Bone marrow (tissue), 2 donors: ENCODE results near the gene INHBB.

ENCODE experiments used
- DNase-seq, 2 donors: peaks; one replicate each; lab custom pipeline; 2025; lab: John Stamatoyannopoulos, UW

INHBB gene

DNA sequence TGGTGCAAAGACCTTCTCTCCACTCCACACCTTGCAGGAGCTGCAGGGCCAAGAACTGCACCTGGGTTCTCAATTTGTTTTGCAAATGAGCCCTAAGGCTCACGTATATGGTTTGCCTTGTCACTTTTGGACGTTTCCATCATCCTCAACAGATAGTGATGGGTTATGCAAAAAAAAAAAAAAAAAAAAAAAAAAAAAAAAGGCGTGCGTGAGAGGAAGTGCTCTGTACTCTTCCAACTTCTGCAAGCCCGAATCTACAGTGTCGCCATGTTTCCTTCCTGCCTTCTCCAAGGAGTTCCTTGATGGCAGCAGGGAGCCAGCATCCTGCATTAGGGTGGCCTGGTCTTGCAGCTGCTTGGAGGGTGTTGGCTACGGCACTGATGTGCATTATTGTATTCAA, 4.0 kb upstream of the INHBB start:
- no peak for DNase-seq

DNA sequence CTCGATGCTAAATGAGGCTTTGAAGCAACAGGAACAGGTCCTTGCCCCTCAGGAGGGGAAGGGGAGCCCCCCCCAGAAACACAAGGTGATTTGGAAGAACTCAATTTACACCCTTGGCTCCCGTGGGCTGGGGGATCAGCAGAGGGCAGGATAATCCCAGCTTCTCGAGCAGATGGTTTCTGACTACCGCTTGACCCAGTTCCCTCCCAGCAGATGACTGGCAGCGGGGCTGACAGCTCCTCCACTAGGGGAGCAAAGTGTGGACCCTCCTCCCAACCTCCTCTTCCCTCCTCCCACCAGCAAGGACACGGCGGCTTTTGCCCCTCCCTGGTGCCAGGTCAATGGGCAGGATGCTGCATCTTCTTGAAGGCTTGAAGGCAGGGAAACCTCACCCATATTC, 3.5 kb upstream of the INHBB start:
- DNase-seq = no peak

DNA sequence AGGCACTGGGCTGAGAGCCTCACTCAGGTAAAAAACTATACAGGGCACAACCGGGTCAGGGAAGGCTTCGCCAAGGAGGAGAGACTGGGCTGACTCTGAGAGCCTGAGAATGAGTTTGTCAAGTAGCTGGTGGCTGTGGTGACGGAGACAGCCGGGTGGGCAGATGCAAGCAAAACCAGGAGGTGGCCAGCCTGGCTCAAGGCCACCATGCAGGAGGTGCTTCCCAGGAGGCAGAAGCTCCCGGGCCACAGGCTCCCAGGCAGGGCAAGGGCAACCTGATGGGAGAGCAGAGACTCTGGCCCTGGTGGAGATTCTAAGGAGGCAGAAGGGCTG, 2.9 kb upstream of the INHBB start:
- DNase-seq = no peak

DNA sequence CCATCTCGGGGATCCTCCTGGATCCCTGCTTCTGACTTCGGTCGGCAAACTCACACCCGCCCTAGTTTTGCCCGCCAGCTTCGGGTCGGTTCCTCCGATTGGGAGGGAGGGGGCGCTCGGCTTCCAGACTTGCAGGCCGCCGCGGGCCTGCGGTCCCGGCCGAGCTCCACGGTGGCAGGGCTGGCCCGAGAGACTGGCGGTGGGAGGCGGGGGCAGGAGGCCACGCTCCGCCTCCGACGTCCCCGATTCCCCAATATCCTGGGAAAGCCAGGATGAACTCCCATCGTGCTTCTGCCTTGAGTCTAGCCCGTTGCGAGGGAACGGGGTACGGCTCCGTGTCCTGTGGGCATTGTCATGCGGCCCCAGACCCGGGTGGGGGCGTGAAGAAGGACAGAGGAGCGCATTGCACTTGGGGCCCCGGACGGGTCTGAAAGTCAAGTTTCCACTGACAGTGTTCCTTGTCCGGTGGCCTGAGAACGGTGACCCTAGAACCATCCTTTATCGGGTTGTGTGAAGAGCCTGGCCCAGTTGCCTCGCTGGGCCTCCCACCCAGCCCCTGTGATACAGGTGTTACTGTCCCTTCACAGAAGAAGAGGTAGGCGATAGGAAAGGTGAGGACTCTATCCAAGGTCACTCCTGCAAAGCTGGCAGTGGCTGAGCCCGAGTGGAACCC, 2.4 kb upstream of the INHBB start:
- peak; percentile 24 to 39 for DNase-seq

DNA sequence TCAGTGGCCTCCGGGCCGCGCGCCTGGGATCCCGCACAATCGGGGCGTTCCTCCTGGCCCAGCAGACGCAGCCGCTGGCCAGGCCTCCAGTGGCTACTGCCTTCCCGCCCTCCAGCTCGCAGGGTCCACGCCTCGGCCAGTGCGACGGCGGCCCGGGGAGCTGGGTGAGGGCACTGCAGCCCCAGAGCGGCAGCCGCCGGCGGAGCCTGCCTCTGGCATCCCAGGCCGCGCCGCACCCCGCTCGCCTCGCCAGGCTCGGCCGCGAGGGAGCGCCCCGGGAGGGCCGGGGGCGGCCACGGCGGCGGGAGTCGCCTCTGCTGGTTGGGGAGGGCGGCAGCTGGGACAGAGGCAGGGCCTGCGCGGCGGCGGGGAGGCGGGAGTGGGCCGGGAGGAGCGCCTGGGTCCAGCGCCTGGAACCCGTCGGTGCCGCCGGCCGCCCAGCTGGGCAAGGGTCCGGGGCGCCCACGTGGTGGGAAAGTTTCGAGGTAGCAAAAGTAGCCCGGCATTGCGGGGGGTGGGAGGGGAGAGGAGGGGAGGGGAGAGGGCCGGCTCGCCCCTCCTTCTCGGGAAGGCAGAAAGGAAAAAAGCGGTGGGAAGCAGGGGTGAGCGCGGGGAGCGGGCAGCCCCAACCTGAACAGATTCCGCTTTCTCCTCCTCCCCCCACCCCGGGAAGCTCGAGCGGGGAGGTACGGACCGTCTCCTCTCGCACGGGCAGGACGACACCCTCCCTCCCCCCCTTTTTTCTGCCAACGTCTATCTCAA, 1.5 kb upstream of the INHBB start:
- no peak for DNase-seq

DNA sequence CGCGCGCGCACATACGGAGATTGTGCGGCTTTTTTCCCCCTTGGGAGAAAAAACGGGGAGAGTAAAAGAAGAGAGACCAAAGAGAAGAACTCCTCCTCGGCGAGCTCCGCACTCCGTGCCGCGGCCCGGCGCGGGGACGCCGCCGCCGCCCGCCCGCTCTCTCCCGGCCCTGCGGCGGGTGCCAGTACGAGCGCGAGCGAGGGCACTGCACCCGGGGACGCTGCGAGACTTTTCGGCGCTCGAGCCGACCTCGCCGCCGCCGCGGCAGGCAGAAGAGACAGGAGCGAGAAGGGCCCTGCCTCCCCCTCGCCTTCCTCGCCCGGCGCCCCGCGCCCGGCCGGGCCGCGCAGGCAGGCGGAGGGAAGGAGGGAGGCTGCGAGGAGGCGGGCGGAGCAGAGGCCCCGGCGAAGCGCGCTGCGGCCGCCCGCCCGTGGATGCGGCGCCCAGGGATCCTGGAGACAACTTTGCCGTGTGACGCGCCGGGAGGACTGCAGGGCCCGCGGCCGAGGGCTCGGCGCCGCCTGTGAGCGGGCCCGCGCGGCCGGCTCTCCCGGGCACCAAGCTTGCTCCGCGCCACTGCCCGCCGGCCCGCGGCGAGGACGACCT, 857 bp upstream of the INHBB start:
- no peak for DNase-seq

DNA sequence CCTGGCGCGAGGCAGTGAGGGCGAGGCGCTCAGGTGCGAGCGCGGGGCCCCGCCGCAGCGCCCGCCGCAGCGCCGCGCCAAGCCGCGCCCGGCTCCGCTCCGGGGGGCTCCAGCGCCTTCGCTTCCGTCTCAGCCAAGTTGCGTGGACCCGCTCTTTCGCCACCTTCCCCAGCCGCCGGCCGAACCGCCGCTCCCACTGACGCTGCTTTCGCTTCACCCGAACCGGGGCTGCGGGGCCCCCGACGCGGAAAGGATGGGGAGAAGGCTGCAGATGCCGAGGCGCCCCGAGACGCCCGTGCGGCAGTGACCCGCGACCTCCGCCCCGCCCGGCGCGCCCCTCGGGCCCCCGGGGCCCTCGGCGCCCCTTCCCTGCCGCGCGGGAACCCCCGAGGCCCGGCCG, 328 bp upstream of the INHBB start:
- DNase-seq = no peak

DNA sequence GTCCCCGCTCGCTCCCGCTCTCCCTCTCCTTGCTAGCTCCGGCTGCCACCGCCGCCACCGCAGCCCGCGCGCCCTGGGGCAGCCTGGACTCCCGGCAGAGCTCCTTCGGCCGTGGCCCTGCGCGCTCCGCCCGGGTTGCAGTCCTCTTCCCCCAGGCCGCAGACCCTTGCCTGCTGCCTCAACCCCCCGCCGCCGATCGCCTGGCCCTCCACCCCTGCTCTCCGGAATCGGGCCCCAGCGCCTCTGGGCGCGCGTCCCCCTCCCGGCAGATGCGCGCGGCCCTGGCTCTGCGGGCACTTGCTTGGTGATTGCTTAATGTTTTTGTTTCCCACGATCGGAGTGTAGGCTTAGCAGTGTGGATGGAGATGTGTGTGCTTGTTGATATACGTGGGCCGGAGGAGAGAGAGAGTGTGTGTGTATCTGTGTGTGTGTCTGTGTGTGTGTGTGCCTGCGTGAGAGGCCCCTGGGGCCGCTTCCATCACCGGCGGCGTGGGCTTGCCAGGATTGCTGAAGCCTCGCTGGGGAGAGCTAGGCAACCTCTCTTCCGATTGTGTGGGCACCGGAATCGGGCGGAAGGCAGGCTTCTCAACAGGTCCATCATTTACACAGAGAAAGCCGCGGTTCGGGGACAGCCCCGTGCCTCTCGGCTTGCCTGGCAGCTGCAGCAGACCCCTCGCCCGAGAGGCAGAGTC, 877 bp downstream of the INHBB start:
- DNase-seq = no peak

DNA sequence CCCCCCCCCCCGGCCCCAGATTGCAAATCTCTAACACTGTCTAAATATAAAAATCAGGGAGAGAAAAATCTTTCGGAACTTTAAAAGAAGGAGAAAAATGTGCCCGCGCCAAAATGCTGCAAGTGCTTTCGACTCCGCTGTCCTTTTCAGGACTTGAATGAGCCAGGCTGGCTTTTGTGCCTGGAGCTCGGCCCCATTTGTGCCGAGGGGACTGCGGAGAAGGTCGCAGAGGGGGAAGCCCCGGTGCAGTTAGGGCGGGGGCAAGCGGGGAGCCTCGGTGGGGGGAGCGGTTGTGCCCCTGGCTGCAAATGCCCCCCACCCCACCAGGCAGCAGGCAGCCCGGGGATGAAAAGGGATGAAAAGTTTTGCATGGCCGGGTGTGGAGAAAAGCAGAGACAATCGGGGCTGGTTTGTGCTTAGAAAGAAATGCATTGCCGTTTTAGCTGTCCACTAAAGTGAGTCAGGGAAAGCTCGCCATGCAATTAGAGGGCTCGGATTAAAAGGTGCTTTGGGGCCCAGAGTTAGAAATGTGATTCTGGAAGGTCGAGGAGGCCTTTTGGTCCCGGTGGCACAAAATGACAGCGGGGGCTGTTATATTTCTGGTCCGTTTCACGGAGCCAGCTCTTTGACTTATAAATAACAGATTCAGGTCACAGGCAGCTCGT, 1.6 kb downstream of the INHBB start:
- no peak for DNase-seq

DNA sequence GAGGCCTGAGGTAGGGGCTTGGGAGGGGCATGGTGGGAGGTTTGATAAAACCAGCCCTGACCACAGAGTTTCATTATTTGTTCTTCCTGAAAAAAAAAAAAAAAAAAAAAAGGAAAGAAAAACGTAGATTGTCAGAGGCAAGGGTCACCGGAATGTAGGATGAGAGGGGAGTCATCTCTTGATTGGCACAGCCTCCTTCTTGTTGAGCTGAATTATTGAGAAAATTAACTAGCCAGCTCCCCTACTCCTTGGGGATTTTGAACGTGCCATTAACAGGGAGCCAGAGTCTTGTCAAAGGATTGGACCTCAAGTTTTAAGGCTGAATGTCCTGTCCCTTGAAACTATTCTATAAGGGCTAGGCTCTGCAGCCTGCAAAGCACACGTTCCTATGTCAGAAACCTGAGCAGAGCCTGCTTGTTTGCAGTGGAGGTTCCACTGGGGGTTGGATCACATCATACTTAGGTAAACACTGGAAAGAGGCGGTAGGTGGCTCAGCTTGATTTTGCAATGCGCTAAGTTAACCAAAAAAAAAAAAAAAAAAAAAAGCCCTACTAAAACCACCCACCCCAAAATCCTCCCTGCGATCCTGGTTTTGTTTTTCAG, 2.3 kb downstream of the INHBB start:
- no peak for DNase-seq

DNA sequence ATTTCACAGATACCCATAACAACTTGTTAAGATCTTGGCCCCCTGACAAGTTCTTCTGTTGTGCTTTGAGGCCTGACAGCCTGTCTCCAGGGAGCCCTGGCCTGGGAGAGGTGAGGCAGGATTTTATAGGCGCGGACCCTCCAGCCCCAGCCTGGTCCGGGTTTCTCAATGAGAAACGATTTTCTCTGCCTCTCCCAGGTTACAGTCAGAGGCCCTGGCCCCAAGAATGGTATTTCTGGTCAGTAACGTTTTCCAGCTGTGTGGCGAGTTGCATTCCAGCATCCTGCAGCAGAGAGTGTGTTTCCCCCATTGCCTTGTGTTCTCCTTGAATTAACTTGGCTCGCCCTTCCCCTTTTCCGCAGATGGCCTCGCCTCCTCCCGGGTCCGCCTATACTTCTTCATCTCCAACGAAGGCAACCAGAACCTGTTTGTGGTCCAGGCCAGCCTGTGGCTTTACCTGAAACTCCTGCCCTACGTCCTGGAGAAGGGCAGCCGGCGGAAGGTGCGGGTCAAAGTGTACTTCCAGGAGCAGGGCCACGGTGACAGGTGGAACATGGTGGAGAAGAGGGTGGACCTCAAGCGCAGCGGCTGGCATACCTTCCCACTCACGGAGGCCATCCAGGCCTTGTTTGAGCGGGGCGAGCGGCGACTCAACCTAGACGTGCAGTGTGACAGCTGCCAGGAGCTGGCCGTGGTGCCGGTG, 3.0 kb downstream of the INHBB start:
- no peak for DNase-seq

DNA sequence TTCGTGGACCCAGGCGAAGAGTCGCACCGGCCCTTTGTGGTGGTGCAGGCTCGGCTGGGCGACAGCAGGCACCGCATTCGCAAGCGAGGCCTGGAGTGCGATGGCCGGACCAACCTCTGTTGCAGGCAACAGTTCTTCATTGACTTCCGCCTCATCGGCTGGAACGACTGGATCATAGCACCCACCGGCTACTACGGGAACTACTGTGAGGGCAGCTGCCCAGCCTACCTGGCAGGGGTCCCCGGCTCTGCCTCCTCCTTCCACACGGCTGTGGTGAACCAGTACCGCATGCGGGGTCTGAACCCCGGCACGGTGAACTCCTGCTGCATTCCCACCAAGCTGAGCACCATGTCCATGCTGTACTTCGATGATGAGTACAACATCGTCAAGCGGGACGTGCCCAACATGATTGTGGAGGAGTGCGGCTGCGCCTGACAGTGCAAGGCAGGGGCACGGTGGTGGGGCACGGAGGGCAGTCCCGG, 3.5 kb downstream of the INHBB start:
- DNase-seq = no peak

DNA sequence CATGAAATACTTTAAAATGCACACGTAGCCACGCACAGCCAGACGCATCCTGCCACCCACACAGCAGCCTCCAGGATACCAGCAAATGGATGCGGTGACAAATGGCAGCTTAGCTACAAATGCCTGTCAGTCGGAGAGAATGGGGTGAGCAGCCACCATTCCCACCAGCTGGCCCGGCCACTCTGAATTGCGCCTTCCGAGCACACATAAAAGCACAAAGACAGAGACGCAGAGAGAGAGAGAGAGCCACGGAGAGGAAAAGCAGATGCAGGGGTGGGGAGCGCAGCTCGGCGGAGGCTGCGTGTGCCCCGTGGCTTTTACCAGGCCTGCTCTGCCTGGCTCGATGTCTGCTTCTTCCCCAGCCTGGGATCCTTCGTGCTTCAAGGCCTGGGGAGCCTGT, 4.1 kb downstream of the INHBB start:
- DNase-seq = no peak

DNA sequence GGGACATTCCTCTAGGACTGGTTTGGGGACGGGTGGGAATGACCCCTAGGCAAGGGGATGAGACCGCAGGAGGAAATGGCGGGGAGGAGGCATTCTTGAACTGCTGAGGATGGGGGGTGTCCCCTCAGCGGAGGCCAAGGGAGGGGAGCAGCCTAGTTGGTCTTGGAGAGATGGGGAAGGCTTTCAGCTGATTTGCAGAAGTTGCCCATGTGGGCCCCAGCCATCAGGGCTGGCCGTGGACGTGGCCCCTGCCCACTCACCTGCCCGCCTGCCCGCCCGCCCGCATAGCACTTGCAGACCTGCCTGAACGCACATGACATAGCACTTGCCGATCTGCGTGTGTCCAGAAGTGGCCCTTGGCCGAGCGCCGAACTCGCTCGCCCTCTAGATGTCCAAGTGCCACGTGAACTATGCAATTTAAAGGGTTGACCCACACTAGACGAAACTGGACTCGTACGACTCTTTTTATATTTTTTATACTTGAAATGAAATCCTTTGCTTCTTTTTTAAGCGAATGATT, 4.9 kb downstream of the INHBB start:
- no peak for DNase-seq

DNA sequence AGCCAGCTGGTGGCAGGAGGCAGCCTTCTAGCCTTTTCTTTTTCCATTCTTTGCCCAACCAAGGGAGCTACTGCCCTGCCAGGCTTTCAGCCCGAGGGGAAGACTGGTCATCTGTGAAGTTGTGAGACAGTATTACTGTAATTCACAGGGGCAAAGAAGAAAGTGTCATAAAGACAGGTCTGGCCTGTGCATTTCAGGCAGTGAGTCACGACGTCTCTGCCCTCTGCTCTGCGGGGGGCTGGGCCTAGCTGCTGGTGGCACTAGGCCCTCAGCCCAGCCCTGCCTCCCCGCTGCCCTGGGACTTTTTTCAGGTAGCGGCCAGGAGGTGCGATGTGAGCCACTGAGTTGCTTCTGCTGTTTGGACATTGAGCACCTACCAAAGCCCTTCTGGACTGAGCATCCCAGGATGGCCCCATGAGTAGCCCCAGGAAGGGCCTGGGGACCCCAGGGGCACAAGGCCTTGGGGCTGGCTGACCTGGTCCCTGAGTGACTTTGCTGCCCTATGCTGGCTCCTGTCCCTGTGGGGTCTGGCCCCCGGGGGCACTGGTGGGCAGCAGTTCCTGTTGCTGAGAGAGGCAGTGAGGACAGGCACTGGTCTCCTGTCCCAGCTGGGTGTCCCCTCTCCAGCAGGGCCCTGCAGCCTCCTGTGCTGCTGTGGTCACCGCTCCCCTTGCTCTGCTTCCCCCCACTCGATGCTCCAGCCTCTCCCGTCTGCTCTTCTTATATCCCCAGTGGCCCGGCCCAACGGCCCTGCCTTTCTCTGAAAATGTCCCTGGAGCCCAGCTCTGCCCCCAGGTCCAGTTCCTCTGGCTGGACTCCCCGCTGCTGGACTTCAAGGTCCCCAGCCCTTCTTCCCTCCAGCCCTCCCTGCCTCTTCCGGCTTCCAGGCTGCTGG, 7.0 kb downstream of the INHBB start:
- DNase-seq = no peak

DNA sequence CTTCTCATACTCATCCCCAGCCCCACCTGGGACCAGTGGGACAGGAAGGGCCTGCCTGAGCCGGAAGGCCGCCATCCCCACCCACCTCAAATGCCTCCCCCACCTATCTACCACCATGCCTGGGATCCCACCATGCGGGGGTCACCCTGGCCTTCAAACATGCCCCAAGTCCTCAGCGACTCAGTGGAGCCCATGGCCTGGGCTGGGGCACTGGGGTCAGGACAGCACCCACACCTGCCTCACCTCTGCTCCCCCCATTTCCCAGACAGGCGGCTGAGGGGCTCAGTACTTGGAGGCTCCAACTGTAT, 7.6 kb downstream of the INHBB start:
- DNase-seq = no peak

DNA sequence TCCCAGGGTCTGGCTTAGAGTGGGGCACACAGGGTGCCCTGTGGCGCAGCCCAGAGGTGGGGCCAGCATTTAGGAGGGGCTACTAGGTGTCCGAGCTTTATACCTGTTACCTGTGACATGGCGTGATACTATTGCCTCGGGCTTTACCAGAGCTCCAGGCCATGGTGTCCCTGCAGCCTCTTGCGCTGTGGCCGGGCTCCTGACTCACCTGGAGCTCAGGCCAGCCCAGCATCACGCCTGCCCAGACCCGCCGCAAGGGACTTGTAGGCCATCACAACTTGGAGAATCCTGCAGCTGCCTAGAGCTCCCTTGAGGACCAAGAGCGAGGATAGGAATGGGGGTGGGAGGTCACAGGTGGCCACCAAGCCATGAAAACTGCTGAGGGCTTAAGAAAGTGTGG, 8.0 kb downstream of the INHBB start:
- no peak for DNase-seq

DNA sequence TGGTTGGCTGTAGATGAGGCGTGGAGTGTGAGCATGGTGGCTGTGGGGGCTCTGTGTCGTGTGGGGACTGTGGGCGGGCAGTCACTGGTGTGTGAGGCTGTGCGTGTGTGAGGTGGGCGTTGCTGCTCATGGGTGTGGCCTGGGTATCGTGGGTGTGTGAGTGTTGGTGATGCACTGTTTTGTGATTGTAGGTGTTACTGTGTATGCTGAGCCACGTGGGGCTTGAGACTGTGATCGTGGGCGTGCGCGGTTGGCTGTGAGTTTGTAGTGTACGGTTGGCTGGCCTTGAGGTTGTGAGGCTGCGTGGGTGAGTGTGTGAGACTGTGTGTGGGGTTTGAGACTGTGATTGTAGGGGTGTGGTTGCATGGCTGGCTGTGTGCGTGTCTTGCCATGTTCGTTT, 8.5 kb downstream of the INHBB start:
- no peak for DNase-seq

DNA sequence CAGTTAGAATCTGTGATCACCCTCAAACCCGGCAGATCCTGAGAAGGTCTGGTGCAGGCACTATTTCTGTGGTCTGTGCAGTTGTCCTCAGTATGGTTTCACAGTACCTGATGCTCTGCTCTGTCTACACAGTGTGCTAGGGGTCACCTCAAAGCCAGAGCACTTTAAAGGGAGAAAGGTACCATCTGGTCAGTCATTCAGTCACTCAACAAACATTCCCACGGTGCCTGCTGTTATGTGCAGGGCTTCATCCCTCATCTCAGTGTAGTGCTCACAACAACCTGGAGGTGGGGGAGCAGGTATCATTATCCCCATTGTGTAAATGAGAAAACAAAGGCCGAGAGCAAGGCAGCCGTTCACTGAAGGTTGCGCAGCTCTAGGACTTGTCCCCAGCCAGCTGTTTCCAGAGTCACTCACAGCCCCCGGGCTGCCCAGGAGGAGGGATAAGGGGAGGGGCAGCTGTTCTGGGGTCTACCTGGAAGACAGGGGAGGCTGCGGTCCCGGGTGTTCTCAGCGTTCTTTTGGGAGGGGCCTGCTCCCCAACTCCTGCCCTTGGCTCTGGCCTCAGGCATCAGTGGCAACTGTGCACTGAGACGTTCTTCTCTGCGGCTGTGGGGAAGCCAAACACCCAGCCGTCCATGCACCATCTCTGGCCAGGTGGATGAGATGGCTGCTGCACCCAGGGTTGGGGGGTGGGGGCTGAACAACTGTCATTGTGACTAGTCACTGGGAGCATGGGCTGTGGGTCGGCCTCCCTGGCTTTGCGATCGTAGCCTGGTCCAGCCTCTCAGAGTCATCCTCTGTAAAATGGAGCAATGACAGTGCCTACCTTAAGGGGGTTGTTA, 9.2 kb downstream of the INHBB start:
- no peak for DNase-seq
